Esophagus muscularis mucosa (tissue), 3 donors: ENCODE data around the gene ZNF474.

Source experiments
- CTCF ChIP-seq, 3 experiments: fragments of 200-600 bp in 2 of 3; fragments of 450-650 bp in 1 of 3; sonication (generic) in 2 of 3; IDR thresholded peaks; one replicate each; pipeline ENCODE4 v1.5.1; 2017 to 2019; ENCODE audit warnings: antibody characterized with exemption in 3 of 3, mild to moderate bottlenecking in 2 of 3, moderate library complexity in 1 of 3
- POLR2A ChIP-seq: fragments of 450-650 bp; IDR thresholded peaks from one replicate; pipeline ENCODE4 v1.6.1; 2017; ENCODE audit warnings: antibody characterized with exemption, moderate library complexity, mild to moderate bottlenecking, low read depth

GRCh38 chr5:122124766-122125165 is 4.6 kb upstream of the ZNF474 start:
- no peak for TF ChIP-seq CTCF (IDR thresholded peaks at IDR 0.05)
- no peak for TF ChIP-seq POLR2A
